HepG2 (cell line): ENCODE data around the gene SPAG4. TPM values are rescaled to one million over a fixed set of nuclear protein-coding genes. Genes with fewer than 3 reads are reported as not detected.

Source experiments
- ATAC-seq: fragments of 200-7000 bp; cut with Tn5 transposase; 3 replicates; pipeline ENCODE4 v1.9.1; 2020; ENCODE audit warnings: mild to moderate bottlenecking, moderate library complexity
- BruUV-seq: library from RNA; stranded (reverse); fragments of 400-500 nt; replicated peaks from 2 replicates; lab custom pipeline; 2021; lab: Mats Ljungman, UMichigan
- CTCF ChIA-PET: fragments of 300-600 bp; formaldehyde crosslinking; extraction: SDS; loops from one replicate; lab custom pipeline; 2021; ENCODE audit warnings: low total read pairs, inconsistent platforms, low intra/inter-chr PET ratio; lab: Yijun Ruan, JAX
- POLR2A ChIA-PET: fragments of 350-600 bp; sonication (Branson Sonifier 250); formaldehyde crosslinking; loops from one replicate; lab custom pipeline; 2020; ENCODE audit warnings: antibody characterized with exemption, inconsistent platforms; lab: Yijun Ruan, JAX
- DNase-seq: peaks from one replicate; pipeline ENCODE4 v3.0.0-alpha.2; 2015; ENCODE audit warnings: low spot score
- FAIRE-seq: peaks from 3 replicates; lab custom pipeline; 2011; peaks lifted over from hg19 to GRCh38; lab: Jason Lieb, UNC
- H2AFZ ChIP-seq: one replicate; pipeline ENCODE4 v1.6.1; 2011; ENCODE audit warnings: low read length, inconsistent platforms
- H3K27ac ChIP-seq: fragments of 300-600 bp; 3 replicates; pipeline ENCODE4 v1.8.0; 2011; ENCODE audit warnings: mixed run types, mild to moderate bottlenecking, mixed read lengths, low read length, inconsistent platforms; ENCODE audit not compliant: insufficient read depth; ENCODE audit errors: extremely low read length
- H3K27me3 ChIP-seq, 2 experiments: fragments of 200-600 bp in 1 of 2; 2 replicates in 1 of 2; 3 replicates in 1 of 2; pipeline versions ENCODE4 v1.6.0 to v1.8.0; 2011; ENCODE audit warnings: low read length in 2 of 2, mild to moderate bottlenecking in 2 of 2, moderate library complexity in 2 of 2, inconsistent platforms in 1 of 2; ENCODE audit not compliant: insufficient read depth in 2 of 2, control insufficient read depth in 1 of 2
- H3K36me3 ChIP-seq, 2 experiments: fragments of 200-600 bp in 1 of 2; replicated peaks in 1 of 2; 2 replicates in 1 of 2; 3 replicates in 1 of 2; pipeline versions ENCODE4 v1.5.1 to v1.8.0; 2011; ENCODE audit warnings: low read length in 2 of 2, inconsistent platforms in 1 of 2; ENCODE audit not compliant: insufficient read depth in 2 of 2, control insufficient read depth in 1 of 2
- H3K4me1 ChIP-seq: 2 replicates; pipeline ENCODE4 v1.5.1; 2012; ENCODE audit warnings: low read length, inconsistent platforms; ENCODE audit not compliant: insufficient read depth
- H3K4me2 ChIP-seq: 2 replicates; pipeline ENCODE4 v1.6.0; 2011; ENCODE audit warnings: low read depth, low read length, inconsistent platforms
- H3K4me3 ChIP-seq, 3 experiments: fragments of 200-600 bp in 1 of 3; sonication (generic), shearing (Covaris generic) in 1 of 3; replicated peaks in 1 of 3; 2 replicates each; pipeline ENCODE4 v1.5.1; 2011 to 2016; ENCODE audit warnings: low read length in 3 of 3, inconsistent platforms in 2 of 3, low read depth in 2 of 3, mild to moderate bottlenecking in 2 of 3, control low read depth in 1 of 3, mixed read lengths in 1 of 3; ENCODE audit not compliant: insufficient read depth in 1 of 3
- H3K79me2 ChIP-seq: one replicate; pipeline ENCODE4 v1.6.1; 2011; ENCODE audit warnings: low read length, inconsistent platforms; ENCODE audit not compliant: insufficient read depth
- H3K9ac ChIP-seq: 2 replicates; pipeline ENCODE4 v1.6.0; 2011; ENCODE audit warnings: mild to moderate bottlenecking, low read depth, low read length, inconsistent platforms; ENCODE audit not compliant: insufficient read depth
- H3K9me3 ChIP-seq: 2 replicates; pipeline ENCODE4 v1.5.1; 2012; ENCODE audit warnings: mild to moderate bottlenecking, low read length
- H4K20me1 ChIP-seq: 2 replicates; pipeline ENCODE4 v1.6.0; 2011; ENCODE audit warnings: inconsistent platforms, mild to moderate bottlenecking, low read length, moderate library complexity; ENCODE audit not compliant: insufficient read depth
- ISX ChIP-seq: sonication (generic); formaldehyde crosslinking; conservative IDR thresholded peaks from 2 replicates; pipeline ENCODE4 v1.5.0; 2020; ENCODE audit warnings: missing genetic modification reagents
- JARID2 ChIP-seq: sonication (generic); formaldehyde crosslinking; IDR thresholded peaks from 2 replicates; pipeline ENCODE4 v1.8.1; 2023; ENCODE audit warnings: missing genetic modification reagents, inconsistent platforms; ENCODE audit not compliant: insufficient replicate concordance
- MLX ChIP-seq: IDR thresholded peaks from 2 replicates; pipeline ENCODE4 v1.6.1; 2016
- PAF1 ChIP-seq: IDR thresholded peaks from 2 replicates; pipeline ENCODE4 v1.6.1; 2016; ENCODE audit warnings: missing genetic modification reagents, missing compliant biosample characterization
- POLR2AphosphoS5 ChIP-seq: IDR thresholded peaks from 2 replicates; pipeline ENCODE4 v1.6.1; 2012; ENCODE audit warnings: low read depth, low read length
- POLR2G ChIP-seq: fragments of 200-400 bp; formaldehyde crosslinking; IDR thresholded peaks from 2 replicates; pipeline ENCODE4 v1.6.1; 2018; ENCODE audit warnings: mild to moderate bottlenecking, low read depth, low read length, moderate library complexity
- RBM22 ChIP-seq: fragments of 200-400 bp; formaldehyde crosslinking; optimal IDR thresholded peaks from 2 replicates; pipeline ENCODE3; 2017; ENCODE audit warnings: mild to moderate bottlenecking, low read length, moderate library complexity
- SSRP1 ChIP-seq: IDR thresholded peaks from 2 replicates; pipeline ENCODE4 v1.6.1; 2016; ENCODE audit warnings: control low read depth
- TFDP1 ChIP-seq: IDR thresholded peaks from 2 replicates; pipeline ENCODE4 v1.6.1; 2016; ENCODE audit warnings: missing compliant biosample characterization, missing genetic modification reagents, borderline replicate concordance
- ZHX2 ChIP-seq, 2 experiments: sonication (generic) in 1 of 2; formaldehyde crosslinking in 1 of 2; IDR thresholded peaks; 2 replicates each; pipeline versions ENCODE4 v1.6.1 to v1.9.0; 2014 to 2022; ENCODE audit warnings: antibody characterized with exemption in 1 of 2, borderline replicate concordance in 1 of 2, inconsistent platforms in 1 of 2, low read depth in 1 of 2, missing genetic modification reagents in 1 of 2
- ZNF12 ChIP-seq: sonication (generic); formaldehyde crosslinking; IDR thresholded peaks from 2 replicates; pipeline ENCODE4 v1.5.0; 2020; ENCODE audit warnings: missing genetic modification reagents
- ZNF44 ChIP-seq: sonication (generic); formaldehyde crosslinking; IDR thresholded peaks from 2 replicates; pipeline ENCODE4 v1.5.1; 2020; ENCODE audit warnings: mild to moderate bottlenecking, missing genetic modification reagents
- ZNF577 ChIP-seq: sonication (generic); formaldehyde crosslinking; IDR thresholded peaks from 2 replicates; pipeline ENCODE4 v1.4.0; 2020; ENCODE audit warnings: mild to moderate bottlenecking, low read depth, missing genetic modification reagents, borderline replicate concordance
- ZNF619 ChIP-seq: sonication (generic); formaldehyde crosslinking; IDR thresholded peaks from 2 replicates; pipeline ENCODE4 v1.4.0; 2020; ENCODE audit warnings: mild to moderate bottlenecking, missing genetic modification reagents
- ZNF740 ChIP-seq: sonication (generic); formaldehyde crosslinking; IDR thresholded peaks from 2 replicates; pipeline ENCODE4 v1.4.0; 2020; ENCODE audit warnings: missing genetic modification reagents
- ZNF790 ChIP-seq: sonication (generic); formaldehyde crosslinking; IDR thresholded peaks from 2 replicates; pipeline ENCODE4 v1.8.0; 2022; ENCODE audit warnings: missing genetic modification reagents, mild to moderate bottlenecking, borderline replicate concordance
- WGBS: methylation state at CpG from one replicate; pipeline ENCODE4 v1.1.6; 2017; ENCODE audit warnings: low lambda C conversion rate; 5-methylcytosine and 5-hydroxymethylcytosine counted together
- in situ Hi-C: cut with HindIII; loops from 2 replicates; pipeline ENCODE4 v1.10.0; 2017; ENCODE audit warnings: low pct_unique_long_range_greater_than_20kb; ENCODE audit not compliant: extremely low pct_ligation_motif_present
- intact Hi-C: fragments of 100-400 bp; cut with micrococcal nuclease; formaldehyde crosslinking; loops from one replicate; pipeline ENCODE4 v1.10.0; 2022; ENCODE audit not compliant: unreplicated experiment
- polyA plus RNA-seq, 8 experiments: library from polyadenylated mRNA; depleted of rRNA in 3 of 8; stranded (reverse) in 7 of 8; unstranded in 1 of 8; fragments of >200 nt; fragmentation: Illumina TruSeq in 4 of 8; extraction: Trizol in 4 of 8; gene quantifications; 2 replicates each; pipeline versions ENCODE4 v1.2.1 to v1.2.3, GENCODE V29; 2011 to 2016; ENCODE audit warnings: low read depth in 4 of 8, missing spikeins in 1 of 8, mixed read lengths in 1 of 8; ENCODE audit not compliant: insufficient read depth in 1 of 8
- total RNA-seq, 5 experiments: library from RNA; depleted of rRNA; stranded (reverse); fragments of >200 nt; fragmentation: Illumina TruSeq; extraction: Trizol; gene quantifications; 2 replicates each; pipeline ENCODE4 v1.2.3, GENCODE V29; 2016; ENCODE audit warnings: low read depth in 1 of 5

Gene SPAG4
- total and polyA plus RNA-seq, 2 of the 13 experiments (the other 11 are each of a cell fraction or from before 2014, with no cell fraction given) = 5.8 to 137 TPM

- no peak for TF ChIP-seq ZHX2 (IDR thresholded peaks at IDR 0.05; ENCODE audit: low read depth)
- no peak for TF ChIP-seq ZHX2 (CRISPR knock-in tag; IDR thresholded peaks at IDR 0.05; ENCODE audit: borderline replicate concordance)
- TF ChIP-seq ZNF619 (CRISPR knock-in tag) = no peak
- no peak for TF ChIP-seq MLX (CRISPR knock-in tag)
- TF ChIP-seq ZNF790 = no peak
- peak; percentile 74 for TF ChIP-seq RBM22
- TF ChIP-seq PAF1 = no peak
- TF ChIP-seq, all 625 proteins: peak for 2
These were observed 23.1 kb downstream of the SPAG4 start (continued) for GRCh38 chr20:35638751-35639150.

GRCh38 chr20:35640724-35641123, 25.1 kb downstream of the SPAG4 start:
- CTCF ChIA-PET = no interaction called here
- no peak overlapping the region for H2AFZ ChIP-seq
- DNase-seq (no peak), ATAC-seq (no peak), FAIRE-seq (no peak)
- H3K79me2 ChIP-seq = peaks cover 99% of the 10 kb centered on the region
- peaks cover 54% of the 10 kb centered on the region for H4K20me1 ChIP-seq
- POLR2A ChIA-PET = no interaction called here
- no TSS peak for BruUV-seq
- H3K4me1 ChIP-seq = peaks cover 27% of the 10 kb centered on the region
- no peak overlapping the region for H3K4me3 ChIP-seq
- H3K4me2 ChIP-seq = no peak overlapping the region
- no peak overlapping the region for H3K27ac ChIP-seq
- no peaks in the 10 kb centered on the region for H3K27me3 ChIP-seq
- no peaks in the 10 kb centered on the region for H3K9me3 ChIP-seq
- in situ Hi-C loops = no loop called here
- H3K9ac ChIP-seq = no peak overlapping the region
- intact Hi-C loops = no loop called here
- over 99% methylated on average over 3 of the region's 3 CpGs for WGBS
- H3K36me3 ChIP-seq = no peaks in the 10 kb centered on the region; a peak in 1 of 5 replicates
- no peak for TF ChIP-seq SSRP1 (CRISPR knock-in tag)
- TF ChIP-seq POLR2AphosphoS5 = 0 out of 2 replicates have a peak, but pooled peaks have one; percentile 20
- TF ChIP-seq JARID2 = no peak
- no peak for TF ChIP-seq ZNF44
- no peak for TF ChIP-seq ZNF577
- TF ChIP-seq ISX = no peak
- TF ChIP-seq POLR2G = peak; percentile 51; the same call in 1 of the 2 replicates
- no peak for TF ChIP-seq ZNF12
- no peak for TF ChIP-seq ZNF740 (CRISPR knock-in tag)
- no peak for TF ChIP-seq TFDP1
